GM19328 (cell line): ENCODE data around the gene GSPT1.

Experiments
- ATAC-seq: cut with Tn5 transposase; IDR thresholded peaks from one replicate; pipeline ENCODE4 v1.9.1; 2021; ENCODE audit warnings: mild to moderate bottlenecking, moderate library complexity; ENCODE audit not compliant: unreplicated experiment

The GSPT1 gene

GRCh38 chr16:11913425-11914079 is 2.2 kb downstream of the GSPT1 start:
- no peak for ATAC-seq

- no peak for ATAC-seq
Observed at GRCh38 chr16:11909653-11910545, 5.9 kb downstream of the GSPT1 start.

GRCh38 chr16:11907160-11907970 is 8.4 kb downstream of the GSPT1 start:
- no peak for ATAC-seq

- ATAC-seq, result no peak
Observed at GRCh38 chr16:11903906-11904305, 11.8 kb downstream of the GSPT1 start.

- no peak for ATAC-seq
Observed at GRCh38 chr16:11901091-11901490, 14.7 kb downstream of the GSPT1 start.

GRCh38 chr16:11896486-11897176 is 19.1 kb downstream of the GSPT1 start:
- ATAC-seq, result no peak

- ATAC-seq, result no peak
Observed at GRCh38 chr16:11893571-11893970, 22.2 kb downstream of the GSPT1 start.

- ATAC-seq, result no peak
Observed at GRCh38 chr16:11892761-11893160, 23.0 kb downstream of the GSPT1 start.

GRCh38 chr16:11890231-11890965 is 25.4 kb downstream of the GSPT1 start:
- ATAC-seq, result no peak

GRCh38 chr16:11886881-11887280 is 28.9 kb downstream of the GSPT1 start:
- no peak for ATAC-seq

GRCh38 chr16:11884035-11884434 is 31.7 kb downstream of the GSPT1 start:
- no peak for ATAC-seq

GRCh38 chr16:11880007-11880406 is 35.7 kb downstream of the GSPT1 start:
- no peak for ATAC-seq

GRCh38 chr16:11877374-11877773 is 38.4 kb downstream of the GSPT1 start:
- ATAC-seq, result no peak

GRCh38 chr16:11876306-11876705 is 39.5 kb downstream of the GSPT1 start:
- ATAC-seq, result no peak

GRCh38 chr16:11875721-11876120 is 40.0 kb downstream of the GSPT1 start:
- ATAC-seq, result no peak

- ATAC-seq, result no peak
Observed at GRCh38 chr16:11871193-11871592, 44.6 kb downstream of the GSPT1 start.

GRCh38 chr16:11870399-11870798 is 45.4 kb downstream of the GSPT1 start:
- no peak for ATAC-seq

GRCh38 chr16:11869353-11870228 is 46.2 kb downstream of the GSPT1 start:
- ATAC-seq, result no peak

- no peak for ATAC-seq
Observed at GRCh38 chr16:11868412-11868980, 47.3 kb downstream of the GSPT1 start.
